HepG2 (cell line): Measurements from ENCODE around the gene ERMARD. TPM values are rescaled to one million over a fixed set of nuclear protein-coding genes. Genes with fewer than 3 reads are reported as not detected.

Experiments
- CENPBD1 ChIP-seq: sonication (generic); formaldehyde crosslinking; IDR thresholded peaks from 2 replicates; pipeline ENCODE4 v1.8.0; 2022; ENCODE audit warnings: missing genetic modification reagents, low read depth, mild to moderate bottlenecking, borderline replicate concordance
- DR1 ChIP-seq: sonication (generic); formaldehyde crosslinking; IDR thresholded peaks from 2 replicates; pipeline ENCODE4 v1.8.0; 2021; ENCODE audit warnings: mild to moderate bottlenecking, missing genetic modification reagents, inconsistent platforms
- GTF3A ChIP-seq: sonication (generic); formaldehyde crosslinking; conservative IDR thresholded peaks from 2 replicates; pipeline ENCODE4 v1.4.0; 2020; ENCODE audit warnings: mild to moderate bottlenecking, missing genetic modification reagents
- HMGA1 ChIP-seq: sonication (generic); formaldehyde crosslinking; conservative IDR thresholded peaks from 2 replicates; pipeline ENCODE4 v1.4.0; 2020; ENCODE audit warnings: missing genetic modification reagents
- HOMEZ ChIP-seq: IDR thresholded peaks from 2 replicates; pipeline ENCODE4 v1.6.1; 2016; ENCODE audit warnings: low read depth
- IRX3 ChIP-seq: sonication (generic); formaldehyde crosslinking; IDR thresholded peaks from 2 replicates; pipeline ENCODE4 v1.8.1; 2023; ENCODE audit warnings: mild to moderate bottlenecking, low read depth, missing genetic modification reagents, borderline replicate concordance
- ISL2 ChIP-seq: sonication (generic); formaldehyde crosslinking; IDR thresholded peaks from 2 replicates; pipeline ENCODE4 v1.5.0; 2020; ENCODE audit warnings: missing genetic modification reagents
- KLF6 ChIP-seq: IDR thresholded peaks from 2 replicates; pipeline ENCODE4 v1.8.0; 2016; ENCODE audit warnings: missing biosample characterization, missing genetic modification reagents
- PRDM15 ChIP-seq: sonication (generic); formaldehyde crosslinking; IDR thresholded peaks from 2 replicates; pipeline ENCODE4 v1.4.0; 2020; ENCODE audit warnings: missing genetic modification reagents
- REST ChIP-seq, 2 experiments: IDR thresholded peaks; 2 replicates each; pipeline ENCODE4 v1.6.1; 2011 to 2012; ENCODE audit warnings: low read length in 2 of 2, borderline replicate concordance in 1 of 2, low read depth in 1 of 2, mild to moderate bottlenecking in 1 of 2, moderate library complexity in 1 of 2
- ZNF354B ChIP-seq: sonication (generic); formaldehyde crosslinking; IDR thresholded peaks from 2 replicates; pipeline ENCODE4 v1.8.0; 2022; ENCODE audit warnings: mild to moderate bottlenecking, missing genetic modification reagents
- ZNF674 ChIP-seq: sonication (generic); formaldehyde crosslinking; IDR thresholded peaks from 2 replicates; pipeline ENCODE4 v1.5.0; 2020; ENCODE audit warnings: low read depth, mild to moderate bottlenecking, missing genetic modification reagents
- polyA plus RNA-seq, 8 experiments: library from polyadenylated mRNA; depleted of rRNA in 3 of 8; stranded (reverse) in 7 of 8; unstranded in 1 of 8; fragments of >200 nt; fragmentation: Illumina TruSeq in 4 of 8; extraction: Trizol in 4 of 8; gene quantifications; 2 replicates each; pipeline versions ENCODE4 v1.2.1 to v1.2.3, GENCODE V29; 2011 to 2016; ENCODE audit warnings: low read depth in 4 of 8, missing spikeins in 1 of 8, mixed read lengths in 1 of 8; ENCODE audit not compliant: insufficient read depth in 1 of 8
- total RNA-seq, 5 experiments: library from RNA; depleted of rRNA; stranded (reverse); fragments of >200 nt; fragmentation: Illumina TruSeq; extraction: Trizol; gene quantifications; 2 replicates each; pipeline ENCODE4 v1.2.3, GENCODE V29; 2016; ENCODE audit warnings: low read depth in 1 of 5
- TF ChIP-seq, protein P1 (sequence below): sonication (generic); formaldehyde crosslinking; IDR thresholded peaks from 2 replicates; pipeline ENCODE4 v1.4.0; 2020; ENCODE audit warnings: missing genetic modification reagents
- TF ChIP-seq, protein P2 (sequence below): sonication (generic); IDR thresholded peaks from 2 replicates; pipeline ENCODE4 v1.6.1; 2016; ENCODE audit warnings: low read depth, borderline replicate concordance

Gene ERMARD
- total and polyA plus RNA-seq, 2 of the 13 experiments (the other 11 are each of a cell fraction or from before 2014, with no cell fraction given) = 8.8 to 10.7 TPM

GRCh38 chr6:169701954-169702839 lies 49.2 kb upstream of the ERMARD start, which contains the start of the genes C6orf120 and WDR27 (continued):
- TF ChIP-seq ZNF674 (CRISPR knock-in tag) (peak; percentile 49; the same call in 1 of the 2 replicates), REST (IDR thresholded peaks at IDR 0.05; ENCODE audit: borderline replicate concordance in 1 of 2, low read depth in 1 of 2, low read length in 2 of 2) (no peak; a peak in 1 of 4 replicates), ISL2 (CRISPR knock-in tag) (peak; percentile 13; the same call in 1 of the 2 replicates), ZNF354B (no peak), PRDM15 (no peak; the same call in 1 of the 2 replicates), KLF6 (CRISPR knock-in tag) (peak; percentile 72), DR1 (CRISPR knock-in tag) (peak; percentile 94), HMGA1 (CRISPR knock-in tag) (no peak), GTF3A (CRISPR knock-in tag) (peak; percentile 91; the same call in 1 of the 2 replicates), HOMEZ (CRISPR knock-in tag) (peak; percentile 76), IRX3 (no peak; the same call in 1 of the 2 replicates), CENPBD1 (no peak)
- TF ChIP-seq, protein P1, sequence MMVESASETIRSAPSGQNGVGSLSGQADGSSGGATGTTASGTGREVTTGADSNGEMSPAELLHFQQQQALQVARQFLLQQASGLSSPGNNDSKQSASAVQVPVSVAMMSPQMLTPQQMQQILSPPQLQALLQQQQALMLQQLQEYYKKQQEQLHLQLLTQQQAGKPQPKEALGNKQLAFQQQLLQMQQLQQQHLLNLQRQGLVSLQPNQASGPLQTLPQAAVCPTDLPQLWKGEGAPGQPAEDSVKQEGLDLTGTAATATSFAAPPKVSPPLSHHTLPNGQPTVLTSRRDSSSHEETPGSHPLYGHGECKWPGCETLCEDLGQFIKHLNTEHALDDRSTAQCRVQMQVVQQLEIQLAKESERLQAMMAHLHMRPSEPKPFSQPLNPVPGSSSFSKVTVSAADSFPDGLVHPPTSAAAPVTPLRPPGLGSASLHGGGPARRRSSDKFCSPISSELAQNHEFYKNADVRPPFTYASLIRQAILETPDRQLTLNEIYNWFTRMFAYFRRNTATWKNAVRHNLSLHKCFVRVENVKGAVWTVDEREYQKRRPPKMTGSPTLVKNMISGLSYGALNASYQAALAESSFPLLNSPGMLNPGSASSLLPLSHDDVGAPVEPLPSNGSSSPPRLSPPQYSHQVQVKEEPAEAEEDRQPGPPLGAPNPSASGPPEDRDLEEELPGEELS (CRISPR knock-in tag) = 0 out of 2 replicates have a peak, but pooled peaks have one; percentile 32
- TF ChIP-seq, protein P2, sequence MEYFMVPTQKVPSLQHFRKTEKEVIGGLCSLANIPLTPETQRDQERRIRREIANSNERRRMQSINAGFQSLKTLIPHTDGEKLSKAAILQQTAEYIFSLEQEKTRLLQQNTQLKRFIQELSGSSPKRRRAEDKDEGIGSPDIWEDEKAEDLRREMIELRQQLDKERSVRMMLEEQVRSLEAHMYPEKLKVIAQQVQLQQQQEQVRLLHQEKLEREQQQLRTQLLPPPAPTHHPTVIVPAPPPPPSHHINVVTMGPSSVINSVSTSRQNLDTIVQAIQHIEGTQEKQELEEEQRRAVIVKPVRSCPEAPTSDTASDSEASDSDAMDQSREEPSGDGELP = peak; percentile 86; the same call in 1 of the 2 replicates
